Activated gamma-delta T cell treated with anti-CD3 and anti-CD28 coated beads, Interleukin-2, amount 50 U/mL, for 16 hours (primary cell): ENCODE data around the gene NEURL3.
A peak's percentile ranks its signal among the peaks of the same experiment; 100 is the strongest.
"Not testable (repeated sequence)": the region's sequence is repeated elsewhere in the genome, so short reads cannot be mapped to it uniquely, and the experiment has no call there.

ENCODE experiments used
- DNase-seq: peaks from one replicate; pipeline ENCODE4 v3.0.0-alpha.2; 2020; ENCODE audit warnings: low read depth

Gene NEURL3

DNA sequence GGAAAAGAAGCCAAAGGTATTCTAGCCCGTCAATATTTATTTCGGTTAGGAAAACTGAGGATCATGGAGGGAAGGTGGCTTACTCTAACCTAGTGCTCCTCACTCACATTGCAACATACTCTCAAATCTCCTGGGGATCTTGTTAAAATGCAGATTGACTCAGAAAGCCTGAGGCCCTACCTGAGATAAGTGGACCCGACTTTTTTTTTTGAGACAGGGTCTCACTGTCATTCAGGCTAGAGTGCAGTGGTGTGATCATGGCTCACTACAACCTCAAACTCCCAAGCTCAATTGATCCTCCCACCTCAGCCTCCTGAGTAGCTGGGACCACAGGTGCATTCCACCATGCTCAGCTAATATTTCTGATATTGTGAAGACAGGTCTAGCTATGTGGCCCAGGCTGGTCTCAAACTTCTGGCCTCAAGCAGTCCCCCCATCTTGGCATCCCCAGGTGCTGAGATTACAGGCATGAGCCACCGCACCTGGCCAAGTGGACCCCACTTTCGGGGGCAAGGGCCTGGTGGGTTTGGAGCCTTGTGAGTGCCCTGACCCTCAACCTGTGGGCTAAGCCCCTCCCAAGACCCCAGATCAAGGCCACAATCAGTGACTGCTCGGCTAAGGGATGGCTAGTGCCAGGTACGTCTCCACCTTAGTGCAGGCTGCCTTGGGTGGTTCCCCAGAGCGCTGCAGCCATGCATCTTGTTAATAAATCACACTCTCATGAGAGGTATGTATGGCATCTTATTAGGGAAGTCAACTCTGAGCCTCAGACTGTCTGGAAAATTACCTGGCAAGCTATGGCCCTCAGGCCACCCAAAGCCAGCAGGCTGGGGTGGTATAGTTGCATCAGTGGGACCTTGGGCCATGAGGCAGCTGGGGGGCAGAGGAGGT lies 1.1 kb upstream of the NEURL3 start:
- DNase-seq = no peak

DNA sequence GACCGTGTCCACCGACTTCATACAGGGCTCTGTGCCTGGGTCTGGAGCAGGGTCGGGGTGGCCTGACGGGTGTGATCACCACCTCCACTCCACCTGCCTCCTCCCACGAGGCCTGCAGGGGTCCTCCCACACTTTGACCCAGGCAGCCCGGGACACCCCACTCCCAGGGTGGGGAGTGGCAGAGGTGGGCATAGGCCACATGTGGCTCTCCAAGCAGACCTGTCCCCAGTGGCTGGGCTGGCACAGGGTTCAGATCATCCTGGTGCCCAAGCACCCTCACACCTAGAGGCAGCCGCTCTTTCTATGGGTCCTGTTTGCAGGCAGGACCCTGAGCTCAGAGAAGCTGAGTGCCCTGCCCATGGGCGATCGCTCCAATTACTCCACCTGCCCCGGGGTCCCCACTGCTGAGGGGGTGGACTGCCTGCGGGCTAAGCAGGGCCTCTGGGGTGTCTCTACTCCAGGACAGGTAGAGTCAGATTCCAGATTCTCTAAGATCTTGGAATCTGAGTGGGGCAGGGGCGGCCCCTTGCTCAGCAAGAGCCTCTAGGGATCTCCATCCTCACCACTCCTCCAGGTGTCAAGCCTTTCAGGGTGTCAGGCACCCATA lies 1.4 kb downstream of the NEURL3 start:
- no peak for DNase-seq

DNA sequence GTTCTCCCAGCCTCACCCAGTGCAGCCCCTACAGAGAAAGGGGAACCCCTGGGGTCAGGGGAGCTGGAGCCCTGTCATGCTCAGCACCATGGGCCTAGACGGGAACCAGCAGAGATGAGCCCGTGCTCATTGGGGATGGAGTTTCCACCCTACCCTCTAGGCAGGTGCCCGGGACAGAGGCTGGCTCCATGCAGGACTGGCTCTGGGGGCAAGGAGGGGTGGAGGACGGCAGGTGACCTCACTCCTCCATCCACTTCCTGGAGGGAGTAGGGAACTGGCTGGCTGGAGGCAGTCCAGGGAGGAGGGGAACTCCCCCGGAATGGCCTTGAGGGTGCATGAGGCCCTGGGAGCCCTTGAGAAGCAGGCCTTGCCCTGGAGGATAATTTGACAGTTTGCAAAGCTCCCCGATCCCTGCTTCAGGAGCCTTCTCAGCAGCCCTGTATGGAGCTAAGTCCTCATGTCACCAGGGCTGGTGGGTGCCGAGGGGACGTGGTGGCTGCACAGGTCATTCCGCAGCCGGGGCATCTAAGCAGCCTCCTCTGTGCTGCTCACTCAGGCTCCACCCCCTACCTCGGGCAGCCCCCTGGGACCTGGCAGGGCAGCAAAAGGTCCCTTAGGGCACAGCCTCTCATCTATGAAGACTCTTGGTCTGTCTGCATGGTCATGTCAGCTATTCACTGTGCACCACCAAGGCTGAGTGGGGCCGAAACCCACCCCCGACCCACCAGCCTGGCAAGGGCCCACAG lies 2.1 kb downstream of the NEURL3 start:
- no peak for DNase-seq

DNA sequence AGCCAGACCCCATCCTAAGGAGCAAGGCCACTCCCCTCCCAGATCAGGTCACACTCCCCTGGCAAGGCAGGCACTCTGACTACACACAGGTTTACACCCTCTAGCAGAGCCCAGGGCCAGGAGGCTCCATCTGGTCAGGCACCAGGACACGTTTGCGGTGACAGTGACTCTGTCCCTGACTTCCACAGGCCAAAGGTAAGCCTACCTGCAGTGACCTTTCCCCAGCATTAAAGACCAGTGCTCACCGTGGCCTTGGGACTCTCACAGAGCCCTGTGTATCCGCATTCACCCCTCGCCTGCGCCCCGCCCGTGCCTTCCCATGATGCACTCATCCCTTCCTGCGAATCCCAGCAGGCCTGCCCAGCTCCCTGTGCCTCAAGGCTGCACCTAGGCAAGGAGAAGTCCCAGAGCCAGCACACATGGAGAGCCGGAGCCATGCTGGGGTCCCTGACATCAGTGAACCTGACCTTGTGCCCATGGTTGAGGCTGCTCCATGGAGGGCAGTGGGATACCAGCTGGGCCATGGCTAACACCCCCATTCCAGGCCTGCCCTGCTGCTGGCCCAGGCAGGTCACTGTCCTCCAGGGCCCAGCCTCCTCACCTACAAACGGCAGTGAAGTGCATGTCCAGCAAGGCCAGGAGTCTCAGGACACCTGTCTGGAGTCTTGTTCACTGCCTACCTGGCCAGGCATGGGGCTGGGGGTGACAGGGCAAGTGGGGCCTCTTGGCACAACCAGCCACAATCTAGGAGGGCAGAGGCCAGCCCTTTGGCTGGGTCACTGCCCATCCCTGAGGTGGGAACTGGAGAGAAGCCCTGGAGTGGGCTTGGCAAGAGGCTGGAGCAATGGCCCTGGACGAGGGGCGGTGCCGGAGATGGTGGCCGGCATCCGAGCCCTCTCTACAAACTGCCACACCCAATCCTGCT lies 3.0 kb downstream of the NEURL3 start:
- no peak for DNase-seq

DNA sequence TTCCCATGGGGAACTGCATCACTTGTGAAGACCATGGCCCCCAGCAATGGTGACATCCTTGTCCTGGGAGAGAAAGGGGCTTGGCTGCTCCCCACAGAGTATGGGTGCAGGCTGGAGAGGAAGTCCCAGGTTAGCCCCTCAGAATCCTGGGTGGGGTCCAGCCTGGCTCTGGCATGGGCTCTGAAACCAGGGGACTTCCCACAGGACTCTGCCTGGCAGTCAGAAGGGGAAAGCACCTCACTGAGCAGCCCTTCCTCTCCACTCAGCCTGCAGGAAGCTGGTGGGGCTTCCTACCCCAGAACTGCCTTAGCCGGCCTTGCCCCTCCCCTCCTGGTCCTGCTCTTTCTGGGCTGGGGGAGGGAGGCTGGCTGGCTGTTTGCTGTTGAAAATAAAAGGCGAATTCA lies 3.7 kb downstream of the NEURL3 start:
- DNase-seq = no peak

DNA sequence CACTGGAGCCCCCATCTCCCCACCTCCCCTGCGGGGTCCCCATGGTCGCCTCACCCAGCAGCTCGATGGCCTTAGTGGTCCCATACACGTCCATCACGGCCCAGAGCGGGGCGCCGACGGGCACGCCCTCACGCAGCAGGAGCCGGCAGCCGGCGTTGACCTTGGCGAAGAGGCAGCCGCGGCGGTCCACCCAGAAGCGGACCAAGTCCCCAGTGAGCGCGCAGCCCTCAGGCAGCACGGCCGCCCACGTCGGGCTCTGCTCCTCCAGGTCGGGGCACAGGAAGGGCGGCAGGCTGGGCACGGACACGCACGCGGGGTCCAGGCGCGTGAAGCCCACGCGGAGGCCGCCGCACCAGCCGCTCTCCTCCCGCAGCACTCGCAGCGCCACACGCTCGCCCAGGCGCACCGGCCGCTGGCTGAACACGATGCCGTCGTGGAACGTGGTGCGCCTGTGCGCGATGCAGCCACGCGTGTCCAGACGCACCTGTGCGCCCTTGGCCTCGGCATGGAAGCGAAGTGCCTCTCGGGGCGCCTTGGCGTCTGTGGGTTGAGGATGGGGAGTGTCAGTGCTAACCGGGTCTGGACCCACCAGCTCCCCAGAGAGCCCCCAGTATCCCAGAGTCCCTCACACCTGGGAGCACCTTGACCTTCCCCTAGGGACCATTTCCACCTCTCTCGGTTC lies 4.6 kb downstream of the NEURL3 start:
- no peak for DNase-seq

DNA sequence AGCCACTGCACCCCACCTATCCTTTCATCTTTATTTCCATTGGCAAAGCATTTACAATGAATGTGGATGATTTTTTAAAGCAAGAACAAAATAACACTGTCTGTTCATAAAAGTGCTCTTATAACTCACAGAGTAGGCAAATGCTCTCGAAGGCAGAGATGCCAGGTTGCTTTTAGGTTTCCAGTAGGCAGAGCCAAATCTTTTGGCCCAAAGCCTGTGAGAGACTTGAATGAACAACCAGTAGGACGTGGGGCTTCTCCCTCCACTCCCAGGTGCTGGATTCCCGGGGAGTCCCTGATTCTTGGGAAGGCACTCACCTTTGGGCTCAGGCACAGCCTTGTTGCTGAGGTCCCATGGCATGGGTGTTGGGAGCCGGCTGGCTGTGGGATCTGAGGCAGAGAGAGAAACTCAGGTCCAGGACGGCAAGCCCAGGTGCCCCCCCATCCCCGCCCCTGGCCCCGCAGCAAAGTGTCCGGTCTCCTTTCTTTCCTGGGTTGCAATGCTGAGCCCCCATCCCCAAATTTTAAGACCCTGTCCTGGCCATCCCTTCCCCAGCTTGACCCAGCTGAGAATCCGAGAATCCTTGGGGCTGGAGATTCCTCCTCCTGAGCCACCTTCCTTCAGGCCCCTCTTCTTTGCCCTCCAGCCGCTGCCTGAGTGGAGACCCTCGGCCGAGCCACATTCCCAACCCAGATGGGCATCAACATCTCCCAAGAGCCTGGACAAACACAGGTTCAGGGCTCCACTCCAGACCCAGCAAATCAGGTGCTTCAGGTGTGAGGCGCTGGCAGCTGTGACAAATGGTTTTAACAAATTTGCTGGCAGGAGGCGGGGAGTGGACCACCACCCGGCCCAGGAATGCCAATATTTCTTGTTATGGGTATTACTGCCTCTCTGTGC lies 5.8 kb downstream of the NEURL3 start:
- no peak for DNase-seq

DNA sequence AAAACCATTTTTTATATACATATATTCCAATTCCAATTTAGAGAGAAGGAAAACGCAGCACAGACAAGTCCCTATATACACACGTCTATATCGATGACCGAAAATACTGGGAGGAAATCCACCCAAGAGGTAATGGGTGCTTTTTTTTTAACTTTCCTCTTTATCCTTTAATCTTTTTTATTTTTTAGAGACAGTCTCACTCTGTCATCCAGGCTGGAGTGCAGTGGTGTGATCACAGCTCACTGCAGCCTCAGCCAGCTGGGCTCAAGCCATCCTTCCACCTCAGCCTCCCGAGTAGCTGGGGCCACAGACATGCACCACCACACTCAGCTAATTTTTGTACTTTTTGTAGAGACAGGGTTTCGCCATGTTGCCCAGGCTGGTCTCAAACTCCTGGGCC lies 6.5 kb downstream of the NEURL3 start:
- DNase-seq = not testable (repeated sequence)

DNA sequence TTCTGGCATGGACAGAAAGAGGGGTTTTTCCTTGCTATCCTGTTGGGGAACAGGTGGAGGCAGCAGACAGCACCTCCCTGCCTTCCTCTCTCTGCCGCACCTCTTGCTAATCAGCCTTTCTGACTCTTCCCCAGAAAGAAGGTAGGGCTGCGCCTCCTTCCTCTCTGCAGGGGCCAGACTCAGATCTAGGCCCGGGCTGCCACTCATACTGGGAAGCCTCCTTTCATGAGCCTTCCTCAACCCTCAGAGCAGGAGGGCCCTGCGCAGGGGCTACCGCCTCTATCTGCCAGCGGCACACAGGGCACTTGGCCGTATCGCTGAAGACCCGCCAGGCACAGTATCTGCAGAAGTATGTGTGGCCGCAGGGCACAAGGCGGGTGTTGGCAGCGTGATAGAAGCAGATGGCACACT lies 7.1 kb downstream of the NEURL3 start:
- no peak for DNase-seq

DNA sequence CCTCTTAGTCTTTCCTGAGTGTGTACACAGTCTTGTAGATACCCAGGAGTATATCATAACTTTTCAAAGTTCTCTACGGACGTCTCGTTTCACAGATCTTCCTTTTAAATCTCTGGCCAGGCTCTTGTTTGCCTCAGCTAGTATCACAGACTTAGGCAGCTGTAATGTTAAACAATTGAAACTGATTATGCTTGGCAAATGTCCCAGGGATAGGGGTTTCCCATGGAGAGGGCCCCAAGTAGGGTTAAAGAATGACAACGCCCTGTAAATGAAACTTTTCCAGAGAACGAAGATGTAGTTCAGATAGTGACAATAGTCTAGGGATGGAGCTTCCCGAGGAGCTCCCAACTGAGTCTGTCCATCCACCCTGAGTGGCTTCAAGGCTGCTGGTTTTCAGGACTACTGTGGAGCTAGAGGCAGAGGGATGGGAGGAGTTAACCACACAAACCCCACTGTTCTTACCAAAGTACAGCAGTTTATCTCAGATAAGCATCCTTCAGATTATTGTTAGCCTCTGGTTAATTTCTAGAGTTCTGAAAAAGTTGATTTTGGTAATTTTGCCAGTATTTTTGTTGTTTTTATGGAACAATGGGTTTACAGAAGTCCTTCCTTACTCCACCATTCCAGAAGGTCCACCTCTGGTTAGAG lies 9.1 kb downstream of the NEURL3 start:
- DNase-seq = no peak

DNA sequence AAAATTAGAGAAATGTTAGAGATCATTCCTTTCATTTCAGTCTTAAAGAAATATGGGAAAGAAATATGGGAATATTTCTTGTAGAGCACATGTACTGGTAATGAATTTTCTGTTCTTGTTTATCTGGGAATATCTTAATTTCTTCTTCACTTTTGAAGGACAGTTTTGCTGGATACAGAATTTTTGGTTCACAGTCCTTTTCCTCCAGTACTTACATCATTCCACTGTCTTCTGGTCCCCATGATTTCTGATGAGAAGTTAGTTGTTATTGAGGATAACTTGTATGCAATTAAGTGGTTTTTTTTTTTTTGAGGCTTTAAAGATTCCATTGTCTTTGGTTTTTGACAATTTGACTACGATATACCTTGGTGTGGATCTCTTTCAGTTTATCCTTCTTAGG lies 11.0 kb downstream of the NEURL3 start:
- DNase-seq = no peak

DNA sequence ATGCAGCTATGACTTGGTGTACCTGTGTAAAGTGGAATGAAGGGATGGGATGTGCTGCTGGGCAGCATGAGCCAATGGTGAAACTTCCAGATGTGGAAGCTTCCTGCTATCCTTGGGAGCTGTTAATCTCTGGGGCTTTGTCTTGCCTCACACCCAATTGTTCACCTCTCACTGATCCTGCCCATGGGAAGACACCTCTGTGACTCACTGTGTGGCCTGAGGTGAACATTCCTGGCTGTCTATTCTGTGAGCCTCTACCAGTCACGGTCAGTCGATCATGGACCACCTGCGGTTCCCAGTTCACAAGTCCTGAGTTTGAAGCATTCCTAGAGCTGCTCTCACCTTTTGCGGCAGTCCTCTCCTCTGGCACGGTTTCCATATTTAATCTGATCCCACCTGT lies 12.1 kb downstream of the NEURL3 start:
- DNase-seq = no peak

DNA sequence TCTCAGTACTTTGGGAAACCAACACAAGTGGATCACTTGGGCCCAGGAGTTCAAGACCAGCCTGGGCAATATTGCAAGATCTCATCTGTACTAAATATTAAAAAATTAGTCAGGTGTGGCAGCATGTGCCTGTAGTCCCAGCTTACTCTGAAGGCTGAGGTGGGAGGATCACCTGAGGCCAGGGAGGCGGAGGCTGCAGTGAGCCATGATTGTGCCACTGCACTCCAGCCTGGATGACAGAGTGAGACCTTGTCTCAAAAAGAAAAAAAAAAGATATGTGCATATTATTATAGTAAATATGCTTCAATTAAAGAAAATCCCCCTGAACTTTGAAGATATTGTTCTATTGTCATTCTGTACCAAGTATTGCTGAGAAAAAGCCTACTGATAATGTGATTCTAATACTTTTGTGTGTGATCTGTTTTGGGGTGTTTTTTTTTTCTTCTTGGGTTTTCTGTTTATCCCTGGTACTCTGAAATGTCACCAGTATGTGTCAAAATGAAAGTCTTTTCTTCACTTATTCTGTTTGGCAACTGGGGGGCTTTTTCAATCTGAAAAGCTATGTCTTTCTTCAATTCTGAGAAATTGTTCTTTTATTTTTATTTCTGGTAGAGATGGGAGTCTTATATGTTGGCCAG lies 13.2 kb downstream of the NEURL3 start:
- no peak for DNase-seq

DNA sequence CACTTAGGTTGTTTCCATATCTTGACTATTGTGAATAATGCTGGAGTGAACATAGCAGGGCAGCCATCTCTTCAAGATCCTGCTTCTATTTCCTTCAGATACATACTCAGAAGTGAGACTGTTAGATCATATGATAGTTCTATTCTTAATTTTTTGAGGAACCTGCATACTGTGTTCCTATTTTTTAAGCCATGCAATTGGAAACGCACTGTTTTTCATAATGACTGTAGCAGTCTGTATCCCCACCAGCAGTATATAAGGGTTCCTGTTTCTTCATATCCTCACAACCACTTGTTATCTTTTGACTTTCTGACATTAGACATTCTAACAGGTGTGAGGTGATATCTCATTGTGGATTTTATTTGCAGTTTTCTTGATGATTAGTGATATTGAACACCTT lies 15.5 kb downstream of the NEURL3 start:
- no peak for DNase-seq

DNA sequence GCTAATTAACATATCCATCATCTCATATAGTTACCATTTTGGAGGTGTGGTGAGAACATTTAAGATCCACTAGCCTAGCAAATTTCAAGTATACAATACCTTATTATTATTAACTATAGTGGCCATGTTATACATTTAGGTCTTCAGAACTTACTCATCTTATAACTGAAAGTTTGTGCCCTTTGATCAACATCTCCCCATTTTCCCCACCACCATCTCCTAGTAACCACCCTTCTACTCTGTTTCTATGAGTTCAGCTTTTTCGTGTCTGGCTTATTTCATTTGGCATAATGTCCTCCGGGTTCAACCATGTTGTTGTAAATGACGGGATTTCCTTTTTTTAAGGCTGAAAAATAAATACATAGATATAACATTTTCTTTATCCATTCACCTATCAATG lies 15.9 kb downstream of the NEURL3 start:
- no peak for DNase-seq

DNA sequence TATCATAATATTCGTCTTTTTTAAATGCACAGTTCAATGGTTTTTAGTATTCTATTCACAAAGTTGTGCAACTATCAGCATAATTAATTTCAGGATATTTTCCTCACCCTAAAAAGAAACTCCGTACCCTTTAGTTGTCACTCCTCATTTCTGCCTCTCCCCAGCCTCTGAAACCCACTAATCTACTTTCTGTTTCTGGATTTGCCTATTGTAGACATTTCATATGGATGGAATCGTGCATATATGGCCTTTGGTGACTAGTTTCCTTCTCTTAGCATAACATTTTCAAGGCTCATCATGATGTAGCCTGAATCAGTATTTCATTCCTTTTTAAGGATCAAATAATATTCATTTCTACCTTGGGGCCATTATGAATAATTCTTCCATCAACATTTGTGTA lies 18.5 kb downstream of the NEURL3 start:
- no peak for DNase-seq

DNA sequence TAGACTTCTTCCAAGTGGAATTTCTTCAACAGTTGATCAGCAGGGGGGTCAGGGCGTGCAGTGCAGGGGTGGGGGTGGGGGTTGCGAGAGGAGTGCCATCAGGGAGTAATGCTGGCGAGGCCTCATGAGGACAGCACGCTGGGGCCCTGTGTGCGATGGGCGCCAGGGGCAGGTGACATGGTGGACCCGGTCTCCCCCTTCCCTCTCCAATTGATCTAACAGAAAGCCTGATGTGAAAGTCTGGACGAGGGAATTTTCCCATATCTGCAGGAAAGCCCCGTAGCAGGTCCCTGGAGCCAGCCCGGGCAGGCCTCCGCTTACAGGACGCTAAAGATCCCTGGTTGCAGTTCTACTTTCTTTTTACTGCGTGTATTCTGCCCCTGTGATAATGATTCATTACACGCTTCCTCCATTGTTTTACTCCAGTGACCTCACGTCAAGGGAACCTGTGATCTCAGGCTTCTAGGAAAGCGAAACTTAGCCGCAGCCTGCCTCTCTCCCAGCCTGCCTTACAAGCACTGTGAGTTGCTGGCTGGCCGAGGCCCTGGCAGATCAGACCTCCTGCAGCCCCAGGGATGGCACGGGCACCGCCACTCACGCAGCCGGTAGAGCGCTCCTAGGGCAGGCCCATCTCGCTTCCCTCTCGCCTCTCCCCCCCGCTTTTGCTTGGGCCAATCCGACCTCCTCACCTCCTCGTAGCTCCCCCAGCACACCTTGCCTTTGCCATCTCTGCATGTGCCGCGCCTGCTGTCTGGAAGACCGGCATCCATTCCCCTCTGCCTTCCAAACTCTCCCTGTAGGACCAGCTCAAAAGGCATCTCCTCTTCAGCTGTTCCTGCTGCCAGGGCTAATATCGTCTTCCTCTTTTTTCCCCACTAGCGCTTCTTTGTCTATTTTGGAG lies 19.2 kb downstream of the NEURL3 start:
- DNase-seq = peak; percentile 68

DNA sequence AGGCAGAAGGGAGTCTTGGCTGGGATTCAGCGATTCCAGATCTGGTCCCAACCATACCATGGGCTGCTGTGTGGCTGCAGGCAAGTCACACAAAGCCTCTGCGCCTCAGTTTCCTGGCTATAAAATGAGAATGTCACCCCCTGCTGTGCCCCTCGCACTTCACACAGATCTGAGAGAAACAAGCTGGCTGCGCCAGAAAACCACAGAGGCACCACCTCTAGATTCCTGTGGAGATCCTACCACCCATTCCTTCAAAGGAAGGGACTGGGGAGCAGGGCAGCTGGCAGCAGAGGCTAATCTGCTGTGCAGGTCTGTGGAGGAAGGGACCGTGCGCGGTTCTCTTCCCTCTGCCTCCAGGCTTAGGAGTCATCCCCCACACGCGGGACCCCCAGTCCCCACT lies 19.8 kb downstream of the NEURL3 start:
- DNase-seq = no peak
